Neural cell (in vitro differentiated cells): ENCODE results near the gene TMEM218. TPM values are rescaled to one million over a fixed set of nuclear protein-coding genes. Genes with fewer than 3 reads are reported as not detected.

Experiments used
- H2AFZ ChIP-seq: fragments of 200-600, 300-800 bp; sonication (generic), shearing (Covaris generic); 2 replicates; pipeline ENCODE4 v1.6.0; 2014; ENCODE audit warnings: low read depth, mild to moderate bottlenecking, antibody characterized with exemption, low read length, moderate library complexity
- H3F3A ChIP-seq: fragments of 200-600 bp; shearing (Covaris generic); 2 replicates; pipeline ENCODE4 v1.6.1; 2016; ENCODE audit warnings: mild to moderate bottlenecking, moderate library complexity, mixed read lengths, antibody characterized with exemption, low read length; ENCODE audit not compliant: insufficient read depth, poor library complexity, severe bottlenecking
- H3K27ac ChIP-seq: fragments of 200-600, 300-800 bp; sonication (generic), shearing (Covaris generic); 2 replicates; pipeline ENCODE4 v1.5.1; 2014; ENCODE audit warnings: mild to moderate bottlenecking, low read length, moderate library complexity
- H3K27me3 ChIP-seq: fragments of 300-800, 200-600 bp; sonication (generic), shearing (Covaris generic); 2 replicates; pipeline ENCODE4 v1.6.0; 2014; ENCODE audit warnings: mild to moderate bottlenecking, low read depth, low read length, moderate library complexity; ENCODE audit not compliant: insufficient read depth
- H3K36me3 ChIP-seq: fragments of 300-800, 200-600 bp; sonication (generic), shearing (Covaris generic); 2 replicates; pipeline ENCODE4 v1.5.1; 2014; ENCODE audit warnings: mild to moderate bottlenecking, antibody characterized with exemption, low read length, moderate library complexity; ENCODE audit not compliant: insufficient read depth
- H3K4me2 ChIP-seq: fragments of 300-800, 200-600 bp; sonication (generic), shearing (Covaris generic); 2 replicates; pipeline ENCODE4 v1.6.0; 2014; ENCODE audit warnings: mild to moderate bottlenecking, low read length
- H3K4me3 ChIP-seq: fragments of 300-800, 200-600 bp; sonication (generic), shearing (Covaris generic); 2 replicates; pipeline ENCODE4 v1.5.1; 2014; ENCODE audit warnings: mild to moderate bottlenecking, low read length, moderate library complexity
- H3K79me2 ChIP-seq: fragments of 200-600 bp; shearing (Covaris generic); replicated peaks from 2 replicates; pipeline ENCODE4 v1.6.0; 2014; ENCODE audit warnings: mild to moderate bottlenecking, low read length, moderate library complexity; ENCODE audit not compliant: insufficient read depth
- H3K9ac ChIP-seq: fragments of 300-800, 200-600 bp; sonication (generic), shearing (Covaris generic); 2 replicates; pipeline ENCODE4 v1.6.1; 2016; ENCODE audit warnings: mild to moderate bottlenecking, low read length, mixed read lengths
- H3K9me2 ChIP-seq: fragments of 200-600 bp; shearing (Covaris generic); 2 replicates; pipeline ENCODE4 v1.6.1; 2016; ENCODE audit warnings: mild to moderate bottlenecking, low read length, mixed read lengths; ENCODE audit not compliant: insufficient read depth
- H3K9me3 ChIP-seq: fragments of 200-600, 300-800 bp; sonication (generic), shearing (Covaris generic); 2 replicates; pipeline ENCODE4 v1.6.1; 2016; ENCODE audit warnings: mild to moderate bottlenecking, mixed run types, low read length, moderate library complexity, mixed read lengths
- H4K20me1 ChIP-seq: fragments of 200-600 bp; shearing (Covaris generic); 2 replicates; pipeline ENCODE4 v1.6.1; 2016; ENCODE audit warnings: mild to moderate bottlenecking, mixed run types; ENCODE audit not compliant: insufficient read depth
- EP300 ChIP-seq: fragments of 450-650 bp; conservative IDR thresholded peaks from 2 replicates; pipeline ENCODE4 v1.6.1; 2014; ENCODE audit warnings: antibody characterized with exemption, mild to moderate bottlenecking, moderate library complexity; ENCODE audit not compliant: poor library complexity, severe bottlenecking
- EZH2 ChIP-seq: fragments of 200-600, 300-800 bp; shearing (Covaris generic), sonication (generic); IDR thresholded peaks from 2 replicates; pipeline ENCODE4 v1.6.1; 2014; ENCODE audit warnings: antibody characterized with exemption, low read length, borderline replicate concordance, mild to moderate bottlenecking; ENCODE audit not compliant: insufficient read depth, poor library complexity, severe bottlenecking
- MXI1 ChIP-seq: fragments of 450-650 bp; conservative IDR thresholded peaks from 2 replicates; pipeline ENCODE4 v1.6.1; 2014; ENCODE audit warnings: antibody characterized with exemption, mild to moderate bottlenecking; ENCODE audit not compliant: poor library complexity, severe bottlenecking
- POLR2AphosphoS5 ChIP-seq: IDR thresholded peaks from 2 replicates; pipeline ENCODE4 v1.6.1; 2012
- RAD21 ChIP-seq: fragments of 450-650 bp; conservative IDR thresholded peaks from 2 replicates; pipeline ENCODE4 v1.6.1; 2014; ENCODE audit warnings: antibody characterized with exemption, mild to moderate bottlenecking, moderate library complexity
- SMC3 ChIP-seq: fragments of 450-650 bp; conservative IDR thresholded peaks from 2 replicates; pipeline ENCODE4 v1.6.1; 2014; ENCODE audit warnings: antibody characterized with exemption, mild to moderate bottlenecking, moderate library complexity; ENCODE audit not compliant: poor library complexity
- TAF1 ChIP-seq: IDR thresholded peaks from 2 replicates; pipeline ENCODE4 v1.6.1; 2012; ENCODE audit warnings: low read depth
- polyA plus RNA-seq: library from polyadenylated mRNA; depleted of rRNA; stranded (reverse); fragments of >200 nt; gene quantifications from 2 replicates; pipeline ENCODE4 v1.2.3, GENCODE V29; 2014
- TF ChIP-seq, protein P1 (sequence below): fragments of 450-650 bp; IDR thresholded peaks from 2 replicates; pipeline ENCODE4 v1.5.1; 2014; ENCODE audit warnings: antibody characterized with exemption, mild to moderate bottlenecking, moderate library complexity; ENCODE audit not compliant: poor library complexity, severe bottlenecking
- TF ChIP-seq, protein P2 (sequence below): IDR thresholded peaks from 2 replicates; pipeline ENCODE4 v1.6.1; 2012; ENCODE audit warnings: borderline replicate concordance

Gene TMEM218
- polyA plus RNA-seq, 1 donor from 2014 or later: 70.0 TPM

DNA sequence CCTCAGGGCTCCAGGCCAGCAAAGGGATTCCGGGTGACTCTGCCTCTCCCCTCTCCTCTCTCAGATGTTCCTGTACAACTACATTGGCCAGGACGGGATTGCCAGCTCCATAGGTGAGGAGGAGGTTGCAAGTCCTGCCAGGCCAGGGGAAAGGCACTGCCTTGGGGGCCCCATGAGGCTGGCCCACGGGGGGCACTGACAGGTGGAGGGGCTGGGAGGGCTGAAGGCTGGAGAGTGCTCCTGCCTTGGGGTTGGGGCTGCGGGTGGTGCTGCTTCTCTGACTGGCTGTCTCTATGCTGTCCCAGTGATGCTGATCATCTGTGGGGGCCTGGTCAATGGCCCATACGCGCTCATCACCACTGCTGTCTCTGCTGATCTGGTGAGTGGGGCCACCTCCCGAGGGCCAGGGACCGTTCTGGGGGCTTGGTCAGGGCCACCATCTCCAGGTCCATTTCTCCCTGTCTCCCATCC lies 26.6 kb downstream of the TMEM218 start:
- Histone ChIP-seq H3K9ac (no peak overlapping the region), H3K4me2 (no peak overlapping the region), H4K20me1 (no peaks in the 10 kb centered on the region), H3K27me3 (no peaks in the 10 kb centered on the region), H3K79me2 (no peaks in the 10 kb centered on the region), H3K9me2 (no peaks in the 10 kb centered on the region), H3K27ac (no peak overlapping the region), H3K36me3 (no peaks in the 10 kb centered on the region), H3K4me3 (no peak overlapping the region), H3F3A (no peaks in the 10 kb centered on the region), H2AFZ (no peak overlapping the region), H3K9me3 (no peaks in the 10 kb centered on the region)
- TF ChIP-seq TAF1 (no peak), MXI1 (no peak), SMC3 (no peak), EP300 (no peak), RAD21 (no peak), POLR2AphosphoS5 (no peak), EZH2 (no peak)
- TF ChIP-seq, protein P1, sequence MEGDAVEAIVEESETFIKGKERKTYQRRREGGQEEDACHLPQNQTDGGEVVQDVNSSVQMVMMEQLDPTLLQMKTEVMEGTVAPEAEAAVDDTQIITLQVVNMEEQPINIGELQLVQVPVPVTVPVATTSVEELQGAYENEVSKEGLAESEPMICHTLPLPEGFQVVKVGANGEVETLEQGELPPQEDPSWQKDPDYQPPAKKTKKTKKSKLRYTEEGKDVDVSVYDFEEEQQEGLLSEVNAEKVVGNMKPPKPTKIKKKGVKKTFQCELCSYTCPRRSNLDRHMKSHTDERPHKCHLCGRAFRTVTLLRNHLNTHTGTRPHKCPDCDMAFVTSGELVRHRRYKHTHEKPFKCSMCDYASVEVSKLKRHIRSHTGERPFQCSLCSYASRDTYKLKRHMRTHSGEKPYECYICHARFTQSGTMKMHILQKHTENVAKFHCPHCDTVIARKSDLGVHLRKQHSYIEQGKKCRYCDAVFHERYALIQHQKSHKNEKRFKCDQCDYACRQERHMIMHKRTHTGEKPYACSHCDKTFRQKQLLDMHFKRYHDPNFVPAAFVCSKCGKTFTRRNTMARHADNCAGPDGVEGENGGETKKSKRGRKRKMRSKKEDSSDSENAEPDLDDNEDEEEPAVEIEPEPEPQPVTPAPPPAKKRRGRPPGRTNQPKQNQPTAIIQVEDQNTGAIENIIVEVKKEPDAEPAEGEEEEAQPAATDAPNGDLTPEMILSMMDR: no peak
- TF ChIP-seq, protein P2, sequence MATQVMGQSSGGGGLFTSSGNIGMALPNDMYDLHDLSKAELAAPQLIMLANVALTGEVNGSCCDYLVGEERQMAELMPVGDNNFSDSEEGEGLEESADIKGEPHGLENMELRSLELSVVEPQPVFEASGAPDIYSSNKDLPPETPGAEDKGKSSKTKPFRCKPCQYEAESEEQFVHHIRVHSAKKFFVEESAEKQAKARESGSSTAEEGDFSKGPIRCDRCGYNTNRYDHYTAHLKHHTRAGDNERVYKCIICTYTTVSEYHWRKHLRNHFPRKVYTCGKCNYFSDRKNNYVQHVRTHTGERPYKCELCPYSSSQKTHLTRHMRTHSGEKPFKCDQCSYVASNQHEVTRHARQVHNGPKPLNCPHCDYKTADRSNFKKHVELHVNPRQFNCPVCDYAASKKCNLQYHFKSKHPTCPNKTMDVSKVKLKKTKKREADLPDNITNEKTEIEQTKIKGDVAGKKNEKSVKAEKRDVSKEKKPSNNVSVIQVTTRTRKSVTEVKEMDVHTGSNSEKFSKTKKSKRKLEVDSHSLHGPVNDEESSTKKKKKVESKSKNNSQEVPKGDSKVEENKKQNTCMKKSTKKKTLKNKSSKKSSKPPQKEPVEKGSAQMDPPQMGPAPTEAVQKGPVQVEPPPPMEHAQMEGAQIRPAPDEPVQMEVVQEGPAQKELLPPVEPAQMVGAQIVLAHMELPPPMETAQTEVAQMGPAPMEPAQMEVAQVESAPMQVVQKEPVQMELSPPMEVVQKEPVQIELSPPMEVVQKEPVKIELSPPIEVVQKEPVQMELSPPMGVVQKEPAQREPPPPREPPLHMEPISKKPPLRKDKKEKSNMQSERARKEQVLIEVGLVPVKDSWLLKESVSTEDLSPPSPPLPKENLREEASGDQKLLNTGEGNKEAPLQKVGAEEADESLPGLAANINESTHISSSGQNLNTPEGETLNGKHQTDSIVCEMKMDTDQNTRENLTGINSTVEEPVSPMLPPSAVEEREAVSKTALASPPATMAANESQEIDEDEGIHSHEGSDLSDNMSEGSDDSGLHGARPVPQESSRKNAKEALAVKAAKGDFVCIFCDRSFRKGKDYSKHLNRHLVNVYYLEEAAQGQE: no peak

DNA sequence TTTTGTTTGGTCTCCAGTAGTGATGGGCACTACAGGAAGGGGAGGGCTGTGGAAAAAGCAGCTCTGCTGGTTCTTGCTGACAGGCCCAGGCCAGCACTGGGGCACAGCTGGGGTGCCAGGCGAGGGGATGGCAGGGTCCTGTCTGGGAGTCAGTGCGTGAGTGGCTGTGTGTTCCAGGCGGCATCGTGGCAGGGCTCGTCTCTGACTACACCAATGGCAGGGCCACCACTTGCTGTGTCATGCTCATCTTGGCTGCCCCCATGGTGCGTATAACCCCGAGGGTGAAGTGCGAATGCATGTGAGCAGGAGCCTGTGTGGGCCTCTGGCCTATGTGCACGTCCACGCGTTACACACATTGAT lies 27.4 kb downstream of the TMEM218 start:
- Histone ChIP-seq H3K9me2 (no peaks in the 10 kb centered on the region), H3K27ac (no peak overlapping the region), H3K4me3 (no peak overlapping the region), H2AFZ (no peak overlapping the region), H3K36me3 (no peaks in the 10 kb centered on the region), H3K79me2 (no peaks in the 10 kb centered on the region), H4K20me1 (no peaks in the 10 kb centered on the region), H3K4me2 (no peak overlapping the region), H3K27me3 (no peaks in the 10 kb centered on the region), H3K9me3 (no peaks in the 10 kb centered on the region), H3K9ac (no peak overlapping the region), H3F3A (no peaks in the 10 kb centered on the region)
- TF ChIP-seq RAD21: no peak
- TF ChIP-seq TAF1: no peak
- TF ChIP-seq, protein P1: no peak
- no peak for TF ChIP-seq POLR2AphosphoS5
- TF ChIP-seq EZH2: no peak
- no peak for TF ChIP-seq EP300
- no peak for TF ChIP-seq MXI1
- TF ChIP-seq, protein P2: no peak
- no peak for TF ChIP-seq SMC3
